GM21825 (cell line): Measurements from ENCODE around the gene RYR2.

Experiments
- ATAC-seq: cut with Tn5 transposase; IDR thresholded peaks from one replicate; pipeline ENCODE4 v1.9.1; 2021; ENCODE audit warnings: mild to moderate bottlenecking, moderate library complexity; ENCODE audit not compliant: unreplicated experiment

The RYR2 gene

GRCh38 chr1:237760951-237761350, 719.0 kb downstream of the RYR2 start:
- ATAC-seq = no peak

GRCh38 chr1:237763137-237763536, 721.2 kb downstream of the RYR2 start:
- no peak for ATAC-seq

GRCh38 chr1:237763751-237764150, 721.8 kb downstream of the RYR2 start:
- no peak for ATAC-seq

GRCh38 chr1:237769916-237770315, 727.9 kb downstream of the RYR2 start:
- no peak for ATAC-seq

GRCh38 chr1:237772009-237772408, 730.0 kb downstream of the RYR2 start:
- ATAC-seq = no peak

GRCh38 chr1:237774246-237774645, 732.3 kb downstream of the RYR2 start:
- ATAC-seq = no peak

- no peak for ATAC-seq
These were observed 737.4 kb downstream of the RYR2 start for GRCh38 chr1:237779356-237779755.

GRCh38 chr1:237786066-237786719, 744.2 kb downstream of the RYR2 start:
- no peak for ATAC-seq

GRCh38 chr1:237788069-237788468, 746.1 kb downstream of the RYR2 start:
- no peak for ATAC-seq

- ATAC-seq = no peak
These were observed 747.6 kb downstream of the RYR2 start for GRCh38 chr1:237789619-237790018.

GRCh38 chr1:237791592-237791991, 749.6 kb downstream of the RYR2 start:
- ATAC-seq = no peak

- ATAC-seq = no peak
These were observed 750.2 kb downstream of the RYR2 start for GRCh38 chr1:237792149-237792548.

GRCh38 chr1:237792726-237793125, 750.7 kb downstream of the RYR2 start:
- ATAC-seq = no peak

GRCh38 chr1:237794071-237794470, 752.1 kb downstream of the RYR2 start:
- ATAC-seq = no peak

- no peak for ATAC-seq
These were observed 753.6 kb downstream of the RYR2 start for GRCh38 chr1:237795558-237795957.

- peak; percentile 97 for ATAC-seq
These were observed 757.9 kb downstream of the RYR2 start for GRCh38 chr1:237799762-237800474.

GRCh38 chr1:237804516-237804915, 762.5 kb downstream of the RYR2 start:
- ATAC-seq = no peak

GRCh38 chr1:237809099-237809498, 767.1 kb downstream of the RYR2 start:
- no peak for ATAC-seq

GRCh38 chr1:237811633-237812032, 769.6 kb downstream of the RYR2 start:
- ATAC-seq = no peak

- no peak for ATAC-seq
These were observed 770.1 kb downstream of the RYR2 start for GRCh38 chr1:237812061-237812460.

- ATAC-seq = no peak
These were observed 772.4 kb downstream of the RYR2 start for GRCh38 chr1:237814319-237814924.

- no peak for ATAC-seq
These were observed 775.3 kb downstream of the RYR2 start for GRCh38 chr1:237817277-237817676.
